ENCODE data around the gene SFRP4.

Gene SFRP4

GRCh38 chr7:37944737-37945054 lies 28.1 kb upstream of the SFRP4 start:
- Histone ChIP-seq H4K8ac (ENCODE audit: low read depth, low read length) (no peak overlapping the region), H3K4me3 (ENCODE audit: low read length) (no peak overlapping the region), H2BK120ac (ENCODE audit: low read depth, low read length) (no peak overlapping the region), H3K56ac (ENCODE audit: low read length) (no peak overlapping the region), H3K18ac (ENCODE audit: low read length) (no peak overlapping the region), H2BK5ac (ENCODE audit: low read length) (no peak overlapping the region), H4K5ac (ENCODE audit: low read length) (no peak overlapping the region), H2AK5ac (ENCODE audit: low read length) (no peak overlapping the region), H3K4ac (ENCODE audit: low read depth, low read length) (no peak overlapping the region), H3K36me3 (ENCODE audit: control insufficient read depth, insufficient read depth, low read length) (no peaks in the 10 kb centered on the region), H3K79me2 (ENCODE audit: control insufficient read depth, insufficient read depth, low read length) (no peaks in the 10 kb centered on the region), H3K9ac (ENCODE audit: low read length) (no peak overlapping the region), H3K27me3 (ENCODE audit: insufficient read depth, low read length, poor library complexity) (no peaks in the 10 kb centered on the region), H3K79me1 (ENCODE audit: low read length) (no peaks in the 10 kb centered on the region), H3K23ac (ENCODE audit: low read length) (no peak overlapping the region), H3K27ac (ENCODE audit: low read depth, low read length) (no peak overlapping the region), H2BK15ac (replicated peaks; ENCODE audit: low read depth) (no peak overlapping the region), H3K4me1 (ENCODE audit: control insufficient read depth, low read depth, low read length) (no peaks in the 10 kb centered on the region), H3K4me2 (ENCODE audit: low read length) (no peak overlapping the region)
- no peak for DNase-seq
- no CpG with 5 or more reads among the region's 2 CpGs for WGBS (ENCODE audit: extremely low coverage, insufficient coverage, low lambda C conversion rate)

GRCh38 chr7:37943905-37944736 lies 27.5 kb upstream of the SFRP4 start:
- Histone ChIP-seq H3K9ac (ENCODE audit: low read length) (no peak overlapping the region), H3K4me2 (ENCODE audit: low read length) (no peak overlapping the region), H3K23ac (ENCODE audit: low read length) (no peak overlapping the region), H3K18ac (ENCODE audit: low read length) (no peak overlapping the region), H4K8ac (ENCODE audit: low read depth, low read length) (no peak overlapping the region), H2BK5ac (ENCODE audit: low read length) (no peak overlapping the region), H3K4ac (ENCODE audit: low read depth, low read length) (no peak overlapping the region), H2AK5ac (ENCODE audit: low read length) (no peak overlapping the region), H3K27ac (ENCODE audit: low read depth, low read length) (no peak overlapping the region), H3K4me1 (ENCODE audit: control insufficient read depth, low read depth, low read length) (no peaks in the 10 kb centered on the region), H3K27me3 (ENCODE audit: insufficient read depth, low read length, poor library complexity) (no peaks in the 10 kb centered on the region), H3K36me3 (ENCODE audit: control insufficient read depth, insufficient read depth, low read length) (no peaks in the 10 kb centered on the region), H2BK15ac (replicated peaks; ENCODE audit: low read depth) (no peak overlapping the region), H3K79me1 (ENCODE audit: low read length) (no peaks in the 10 kb centered on the region), H2BK120ac (ENCODE audit: low read depth, low read length) (no peak overlapping the region), H4K5ac (ENCODE audit: low read length) (no peak overlapping the region), H3K56ac (ENCODE audit: low read length) (no peak overlapping the region), H3K4me3 (ENCODE audit: low read length) (no peak overlapping the region), H3K79me2 (ENCODE audit: control insufficient read depth, insufficient read depth, low read length) (no peaks in the 10 kb centered on the region)
- no peak for DNase-seq
- WGBS (ENCODE audit: extremely low coverage, insufficient coverage, low lambda C conversion rate), result no CpG with 5 or more reads among the region's 8 CpGs

GRCh38 chr7:37942934-37943610 lies 26.5 kb upstream of the SFRP4 start:
- Histone ChIP-seq H3K56ac (ENCODE audit: low read length) (no peak overlapping the region), H3K23ac (ENCODE audit: low read length) (peak overlapping the region; percentile 66), H4K8ac (ENCODE audit: low read depth, low read length) (no peak overlapping the region), H3K79me1 (ENCODE audit: low read length) (no peaks in the 10 kb centered on the region), H3K27me3 (ENCODE audit: insufficient read depth, low read length, poor library complexity) (no peaks in the 10 kb centered on the region), H3K4me3 (ENCODE audit: low read length) (no peak overlapping the region), H3K18ac (ENCODE audit: low read length) (no peak overlapping the region), H2AK5ac (ENCODE audit: low read length) (no peak overlapping the region), H2BK5ac (ENCODE audit: low read length) (no peak overlapping the region), H3K4me2 (ENCODE audit: low read length) (no peak overlapping the region), H3K27ac (ENCODE audit: low read depth, low read length) (no peak overlapping the region), H4K5ac (ENCODE audit: low read length) (no peak overlapping the region), H3K4me1 (ENCODE audit: control insufficient read depth, low read depth, low read length) (no peaks in the 10 kb centered on the region), H3K36me3 (ENCODE audit: control insufficient read depth, insufficient read depth, low read length) (no peaks in the 10 kb centered on the region), H3K79me2 (ENCODE audit: control insufficient read depth, insufficient read depth, low read length) (no peaks in the 10 kb centered on the region), H3K9ac (ENCODE audit: low read length) (no peak overlapping the region), H2BK120ac (ENCODE audit: low read depth, low read length) (no peak overlapping the region), H2BK15ac (replicated peaks; ENCODE audit: low read depth) (no peak overlapping the region), H3K4ac (ENCODE audit: low read depth, low read length) (no peak overlapping the region)
- peak; percentile 72 for DNase-seq
- no CpG with 5 or more reads among the region's 12 CpGs for WGBS (ENCODE audit: extremely low coverage, insufficient coverage, low lambda C conversion rate)

GRCh38 chr7:37933018-37933566 lies 16.5 kb upstream of the SFRP4 start:
- Histone ChIP-seq H2BK5ac (ENCODE audit: low read length) (no peak overlapping the region), H3K4ac (ENCODE audit: low read depth, low read length) (no peak overlapping the region), H4K8ac (ENCODE audit: low read depth, low read length) (no peak overlapping the region), H3K18ac (ENCODE audit: low read length) (no peak overlapping the region), H2BK120ac (ENCODE audit: low read depth, low read length) (no peak overlapping the region), H2BK15ac (replicated peaks; ENCODE audit: low read depth) (no peak overlapping the region), H3K4me2 (ENCODE audit: low read length) (no peak overlapping the region), H3K9ac (ENCODE audit: low read length) (no peak overlapping the region), H3K27me3 (ENCODE audit: insufficient read depth, low read length, poor library complexity) (no peaks in the 10 kb centered on the region), H2AK5ac (ENCODE audit: low read length) (no peak overlapping the region), H3K79me1 (ENCODE audit: low read length) (no peaks in the 10 kb centered on the region), H3K23ac (ENCODE audit: low read length) (no peak overlapping the region), H3K36me3 (ENCODE audit: control insufficient read depth, insufficient read depth, low read length) (no peaks in the 10 kb centered on the region), H3K56ac (ENCODE audit: low read length) (no peak overlapping the region), H3K4me1 (ENCODE audit: control insufficient read depth, low read depth, low read length) (no peaks in the 10 kb centered on the region), H4K5ac (ENCODE audit: low read length) (no peak overlapping the region), H3K79me2 (ENCODE audit: control insufficient read depth, insufficient read depth, low read length) (no peaks in the 10 kb centered on the region), H3K27ac (ENCODE audit: low read depth, low read length) (no peak overlapping the region), H3K4me3 (ENCODE audit: low read length) (no peak overlapping the region)
- no peak for DNase-seq
- WGBS (ENCODE audit: extremely low coverage, insufficient coverage, low lambda C conversion rate), result no CpG with 5 or more reads among the region's 9 CpGs

GRCh38 chr7:37932543-37932942 lies 15.9 kb upstream of the SFRP4 start:
- Histone ChIP-seq H4K8ac (ENCODE audit: low read depth, low read length) (no peak overlapping the region), H3K18ac (ENCODE audit: low read length) (no peak overlapping the region), H3K79me1 (ENCODE audit: low read length) (no peaks in the 10 kb centered on the region), H2BK120ac (ENCODE audit: low read depth, low read length) (no peak overlapping the region), H3K36me3 (ENCODE audit: control insufficient read depth, insufficient read depth, low read length) (no peaks in the 10 kb centered on the region), H2BK5ac (ENCODE audit: low read length) (no peak overlapping the region), H3K4ac (ENCODE audit: low read depth, low read length) (no peak overlapping the region), H3K56ac (ENCODE audit: low read length) (no peak overlapping the region), H3K4me3 (ENCODE audit: low read length) (no peak overlapping the region), H2BK15ac (replicated peaks; ENCODE audit: low read depth) (no peak overlapping the region), H4K5ac (ENCODE audit: low read length) (no peak overlapping the region), H3K23ac (ENCODE audit: low read length) (no peak overlapping the region), H3K27me3 (ENCODE audit: insufficient read depth, low read length, poor library complexity) (no peaks in the 10 kb centered on the region), H3K27ac (ENCODE audit: low read depth, low read length) (no peak overlapping the region), H2AK5ac (ENCODE audit: low read length) (no peak overlapping the region), H3K4me1 (ENCODE audit: control insufficient read depth, low read depth, low read length) (no peaks in the 10 kb centered on the region), H3K79me2 (ENCODE audit: control insufficient read depth, insufficient read depth, low read length) (no peaks in the 10 kb centered on the region), H3K9ac (ENCODE audit: low read length) (no peak overlapping the region), H3K4me2 (ENCODE audit: low read length) (no peak overlapping the region)
- DNase-seq, result no peak
- no CpG with 5 or more reads among the region's 2 CpGs for WGBS (ENCODE audit: extremely low coverage, insufficient coverage, low lambda C conversion rate)
